HG02571 (cell line): ENCODE data around the gene ERBB4.
"Not testable (repeated sequence)": the region's sequence is repeated elsewhere in the genome, so short reads cannot be mapped to it uniquely, and the experiment has no call there.

Source experiments
- ATAC-seq: cut with Tn5 transposase; IDR thresholded peaks from one replicate; pipeline ENCODE4 v1.9.1; 2021; ENCODE audit warnings: mild to moderate bottlenecking, moderate library complexity; ENCODE audit not compliant: unreplicated experiment

The ERBB4 gene

GRCh38 chr2:212228743-212229171 is 309.8 kb downstream of the ERBB4 start:
- ATAC-seq, result no peak

GRCh38 chr2:212227755-212228154 is 310.8 kb downstream of the ERBB4 start:
- no peak for ATAC-seq

GRCh38 chr2:212226114-212226513 is 312.5 kb downstream of the ERBB4 start:
- ATAC-seq, result no peak

GRCh38 chr2:212223696-212224095 is 314.9 kb downstream of the ERBB4 start:
- ATAC-seq, result no peak

- ATAC-seq, result no peak
These were observed 325.4 kb downstream of the ERBB4 start for GRCh38 chr2:212213191-212213590.

GRCh38 chr2:212208467-212208866 is 330.1 kb downstream of the ERBB4 start:
- no peak for ATAC-seq

- ATAC-seq, result no peak
These were observed 340.8 kb downstream of the ERBB4 start for GRCh38 chr2:212197776-212198175.

GRCh38 chr2:212195626-212196025 is 343.0 kb downstream of the ERBB4 start:
- no peak for ATAC-seq

- no peak for ATAC-seq
These were observed 344.2 kb downstream of the ERBB4 start for GRCh38 chr2:212194396-212194795.

- no peak for ATAC-seq
These were observed 344.8 kb downstream of the ERBB4 start for GRCh38 chr2:212193803-212194202.

- no peak for ATAC-seq
These were observed 345.5 kb downstream of the ERBB4 start for GRCh38 chr2:212193056-212193455.

- ATAC-seq, result not testable (repeated sequence)
These were observed 347.2 kb downstream of the ERBB4 start for GRCh38 chr2:212191438-212191837.

GRCh38 chr2:212186166-212186565 is 352.4 kb downstream of the ERBB4 start:
- ATAC-seq, result no peak

- no peak for ATAC-seq
These were observed 357.0 kb downstream of the ERBB4 start for GRCh38 chr2:212181646-212182045.

- ATAC-seq, result no peak
These were observed 358.1 kb downstream of the ERBB4 start for GRCh38 chr2:212180408-212181083.

- no peak for ATAC-seq
These were observed 360.9 kb downstream of the ERBB4 start for GRCh38 chr2:212177724-212178123.

GRCh38 chr2:212176151-212176550 is 362.5 kb downstream of the ERBB4 start:
- no peak for ATAC-seq

- ATAC-seq, result no peak
These were observed 364.7 kb downstream of the ERBB4 start for GRCh38 chr2:212173756-212174510.

- ATAC-seq, result no peak
These were observed 365.3 kb downstream of the ERBB4 start for GRCh38 chr2:212173331-212173730.

- ATAC-seq, result no peak
These were observed 368.2 kb downstream of the ERBB4 start for GRCh38 chr2:212170382-212170781.

GRCh38 chr2:212158081-212158480 is 380.5 kb downstream of the ERBB4 start:
- ATAC-seq, result no peak

- no peak for ATAC-seq
These were observed 381.6 kb downstream of the ERBB4 start for GRCh38 chr2:212157012-212157411.
